HepG2 (cell line): ENCODE measurements around the gene AZU1. TPM values are rescaled to one million over a fixed set of nuclear protein-coding genes. Genes with fewer than 3 reads are reported as not detected.

Experiments used
- ARHGAP35 ChIP-seq: sonication (generic); formaldehyde crosslinking; IDR thresholded peaks from 2 replicates; pipeline ENCODE4 v1.9.0; 2022; ENCODE audit warnings: mild to moderate bottlenecking, inconsistent platforms, moderate library complexity, missing genetic modification reagents, borderline replicate concordance
- CC2D1A ChIP-seq: sonication (generic); formaldehyde crosslinking; IDR thresholded peaks from 2 replicates; pipeline ENCODE4 v1.8.1; 2023; ENCODE audit warnings: mild to moderate bottlenecking, missing genetic modification reagents
- CENPBD1 ChIP-seq: sonication (generic); formaldehyde crosslinking; IDR thresholded peaks from 2 replicates; pipeline ENCODE4 v1.8.0; 2022; ENCODE audit warnings: missing genetic modification reagents, low read depth, mild to moderate bottlenecking, borderline replicate concordance
- FOXK1 ChIP-seq: sonication (generic); formaldehyde crosslinking; IDR thresholded peaks from 2 replicates; pipeline ENCODE4 v1.4.0; 2020; ENCODE audit warnings: low read depth, missing genetic modification reagents, borderline replicate concordance
- KMT2B ChIP-seq: IDR thresholded peaks from 2 replicates; pipeline ENCODE4 v1.6.1; 2016; ENCODE audit warnings: missing genetic modification reagents, missing compliant biosample characterization
- MED1 ChIP-seq: sonication (generic); formaldehyde crosslinking; IDR thresholded peaks from 2 replicates; pipeline ENCODE4 v1.4.0; 2020; ENCODE audit warnings: missing genetic modification reagents
- NFE2 ChIP-seq: sonication (generic); formaldehyde crosslinking; IDR thresholded peaks from 2 replicates; pipeline ENCODE4 v1.4.0; 2020; ENCODE audit warnings: missing genetic modification reagents
- NFKBIZ ChIP-seq: IDR thresholded peaks from 2 replicates; pipeline ENCODE4 v1.6.1; 2018; ENCODE audit warnings: missing genetic modification reagents, missing compliant biosample characterization
- POLR2AphosphoS2 ChIP-seq: IDR thresholded peaks from 2 replicates; pipeline ENCODE4 v1.6.1; 2011; ENCODE audit warnings: low read depth, low read length, improper control_type of control experiment
- PRDM4 ChIP-seq: sonication (generic); formaldehyde crosslinking; IDR thresholded peaks from 2 replicates; pipeline ENCODE4 v1.9.0; 2021; ENCODE audit warnings: missing genetic modification reagents, borderline replicate concordance
- REPIN1 ChIP-seq: sonication (generic); formaldehyde crosslinking; IDR thresholded peaks from 2 replicates; pipeline ENCODE4 v1.8.0; 2022; ENCODE audit warnings: missing genetic modification reagents, low read depth, mild to moderate bottlenecking, borderline replicate concordance
- RFX3 ChIP-seq: IDR thresholded peaks from 2 replicates; pipeline ENCODE4 v1.6.1; 2016; ENCODE audit warnings: missing biosample characterization, missing genetic modification reagents
- SP140L ChIP-seq: sonication (generic); formaldehyde crosslinking; IDR thresholded peaks from 2 replicates; pipeline ENCODE4 v1.4.0; 2020; ENCODE audit warnings: missing genetic modification reagents, borderline replicate concordance
- TCF7 ChIP-seq: sonication (generic); IDR thresholded peaks from 2 replicates; pipeline ENCODE4 v1.6.1; 2016; ENCODE audit warnings: antibody characterized with exemption, low read depth
- TCF7L2 ChIP-seq: IDR thresholded peaks from 2 replicates; pipeline ENCODE4 v1.6.1; 2011; ENCODE audit warnings: mild to moderate bottlenecking, low read depth, low read length, moderate library complexity
- YEATS4 ChIP-seq: sonication (generic); formaldehyde crosslinking; IDR thresholded peaks from 2 replicates; pipeline ENCODE4 v1.4.0; 2020; ENCODE audit warnings: missing genetic modification reagents, borderline replicate concordance
- ZBTB7A ChIP-seq: sonication (generic); formaldehyde crosslinking; IDR thresholded peaks from 2 replicates; pipeline ENCODE4 v1.8.0; 2022; ENCODE audit warnings: mild to moderate bottlenecking, missing genetic modification reagents
- ZBTB7B ChIP-seq: sonication (generic); formaldehyde crosslinking; IDR thresholded peaks from 2 replicates; pipeline ENCODE4 v1.4.0; 2020; ENCODE audit warnings: missing genetic modification reagents
- ZNF234 ChIP-seq: sonication (generic); formaldehyde crosslinking; conservative IDR thresholded peaks from 2 replicates; pipeline ENCODE4 v1.5.1; 2020; ENCODE audit warnings: mild to moderate bottlenecking, missing genetic modification reagents
- ZNF549 ChIP-seq: sonication (generic); formaldehyde crosslinking; IDR thresholded peaks from 2 replicates; pipeline ENCODE4 v1.5.0; 2020; ENCODE audit warnings: missing genetic modification reagents
- polyA plus RNA-seq, 8 experiments: library from polyadenylated mRNA; depleted of rRNA in 3 of 8; stranded (reverse) in 7 of 8; unstranded in 1 of 8; fragments of >200 nt; fragmentation: Illumina TruSeq in 4 of 8; extraction: Trizol in 4 of 8; gene quantifications; 2 replicates each; pipeline versions ENCODE4 v1.2.1 to v1.2.3, GENCODE V29; 2011 to 2016; ENCODE audit warnings: low read depth in 4 of 8, missing spikeins in 1 of 8, mixed read lengths in 1 of 8; ENCODE audit not compliant: insufficient read depth in 1 of 8
- total RNA-seq, 5 experiments: library from RNA; depleted of rRNA; stranded (reverse); fragments of >200 nt; fragmentation: Illumina TruSeq; extraction: Trizol; gene quantifications; 2 replicates each; pipeline ENCODE4 v1.2.3, GENCODE V29; 2016; ENCODE audit warnings: low read depth in 1 of 5
- TF ChIP-seq, protein P1 (sequence below): IDR thresholded peaks from 2 replicates; pipeline ENCODE4 v1.6.1; 2016; ENCODE audit warnings: missing genetic modification reagents, missing compliant biosample characterization
- TF ChIP-seq, protein P2 (sequence below): sonication (generic); formaldehyde crosslinking; IDR thresholded peaks from 2 replicates; pipeline ENCODE4 v1.4.0; 2020; ENCODE audit warnings: missing genetic modification reagents

AZU1 gene
- total and polyA plus RNA-seq, 2 of the 13 experiments (the other 11 are each of a cell fraction or from before 2014, with no cell fraction given), result not detected

- TF ChIP-seq SP140L, result no peak
- no peak for TF ChIP-seq ZNF234 (CRISPR knock-in tag)
- TF ChIP-seq MED1 (CRISPR knock-in tag), result no peak
- TF ChIP-seq RFX3, result no peak
- TF ChIP-seq, protein P1, sequence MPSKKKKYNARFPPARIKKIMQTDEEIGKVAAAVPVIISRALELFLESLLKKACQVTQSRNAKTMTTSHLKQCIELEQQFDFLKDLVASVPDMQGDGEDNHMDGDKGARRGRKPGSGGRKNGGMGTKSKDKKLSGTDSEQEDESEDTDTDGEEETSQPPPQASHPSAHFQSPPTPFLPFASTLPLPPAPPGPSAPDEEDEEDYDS, result no peak
- TF ChIP-seq POLR2AphosphoS2, result peak; percentile 96; the same call in 1 of the 2 replicates
- no peak for TF ChIP-seq TCF7L2
- TF ChIP-seq ZBTB7A (CRISPR knock-in tag), result no peak
- no peak for TF ChIP-seq CENPBD1 (CRISPR knock-in tag)
- no peak for TF ChIP-seq ARHGAP35 (CRISPR knock-in tag)
- TF ChIP-seq, protein P2, sequence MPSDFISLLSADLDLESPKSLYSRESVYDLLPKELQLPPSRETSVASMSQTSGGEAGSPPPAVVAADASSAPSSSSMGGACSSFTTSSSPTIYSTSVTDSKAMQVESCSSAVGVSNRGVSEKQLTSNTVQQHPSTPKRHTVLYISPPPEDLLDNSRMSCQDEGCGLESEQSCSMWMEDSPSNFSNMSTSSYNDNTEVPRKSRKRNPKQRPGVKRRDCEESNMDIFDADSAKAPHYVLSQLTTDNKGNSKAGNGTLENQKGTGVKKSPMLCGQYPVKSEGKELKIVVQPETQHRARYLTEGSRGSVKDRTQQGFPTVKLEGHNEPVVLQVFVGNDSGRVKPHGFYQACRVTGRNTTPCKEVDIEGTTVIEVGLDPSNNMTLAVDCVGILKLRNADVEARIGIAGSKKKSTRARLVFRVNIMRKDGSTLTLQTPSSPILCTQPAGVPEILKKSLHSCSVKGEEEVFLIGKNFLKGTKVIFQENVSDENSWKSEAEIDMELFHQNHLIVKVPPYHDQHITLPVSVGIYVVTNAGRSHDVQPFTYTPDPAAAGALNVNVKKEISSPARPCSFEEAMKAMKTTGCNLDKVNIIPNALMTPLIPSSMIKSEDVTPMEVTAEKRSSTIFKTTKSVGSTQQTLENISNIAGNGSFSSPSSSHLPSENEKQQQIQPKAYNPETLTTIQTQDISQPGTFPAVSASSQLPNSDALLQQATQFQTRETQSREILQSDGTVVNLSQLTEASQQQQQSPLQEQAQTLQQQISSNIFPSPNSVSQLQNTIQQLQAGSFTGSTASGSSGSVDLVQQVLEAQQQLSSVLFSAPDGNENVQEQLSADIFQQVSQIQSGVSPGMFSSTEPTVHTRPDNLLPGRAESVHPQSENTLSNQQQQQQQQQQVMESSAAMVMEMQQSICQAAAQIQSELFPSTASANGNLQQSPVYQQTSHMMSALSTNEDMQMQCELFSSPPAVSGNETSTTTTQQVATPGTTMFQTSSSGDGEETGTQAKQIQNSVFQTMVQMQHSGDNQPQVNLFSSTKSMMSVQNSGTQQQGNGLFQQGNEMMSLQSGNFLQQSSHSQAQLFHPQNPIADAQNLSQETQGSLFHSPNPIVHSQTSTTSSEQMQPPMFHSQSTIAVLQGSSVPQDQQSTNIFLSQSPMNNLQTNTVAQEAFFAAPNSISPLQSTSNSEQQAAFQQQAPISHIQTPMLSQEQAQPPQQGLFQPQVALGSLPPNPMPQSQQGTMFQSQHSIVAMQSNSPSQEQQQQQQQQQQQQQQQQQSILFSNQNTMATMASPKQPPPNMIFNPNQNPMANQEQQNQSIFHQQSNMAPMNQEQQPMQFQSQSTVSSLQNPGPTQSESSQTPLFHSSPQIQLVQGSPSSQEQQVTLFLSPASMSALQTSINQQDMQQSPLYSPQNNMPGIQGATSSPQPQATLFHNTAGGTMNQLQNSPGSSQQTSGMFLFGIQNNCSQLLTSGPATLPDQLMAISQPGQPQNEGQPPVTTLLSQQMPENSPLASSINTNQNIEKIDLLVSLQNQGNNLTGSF (CRISPR knock-in tag), result no peak
- TF ChIP-seq ZBTB7B (CRISPR knock-in tag), result 0 out of 2 replicates have a peak, but pooled peaks have one; percentile 30
- no peak for TF ChIP-seq REPIN1
- TF ChIP-seq PRDM4 (CRISPR knock-in tag), result no peak
- no peak for TF ChIP-seq NFE2 (CRISPR knock-in tag)
- TF ChIP-seq CC2D1A (CRISPR knock-in tag), result no peak
- no peak for TF ChIP-seq NFKBIZ (CRISPR knock-in tag)
- TF ChIP-seq KMT2B (CRISPR knock-in tag), result no peak
- no peak for TF ChIP-seq FOXK1 (CRISPR knock-in tag)
- no peak for TF ChIP-seq ZNF549
- TF ChIP-seq YEATS4, result no peak
- no peak for TF ChIP-seq TCF7
Measured at GRCh38 chr19:814152-815078, 13.2 kb upstream of the AZU1 start (continued).
